ENCODE results near the gene RASGRP2.

RASGRP2 gene

GRCh38 chr11:64743591-64744543, at the start of gene RASGRP2:
Gene RASGRP2 (minus strand): TSS chr11:64744142. CDS start chr11:64742866, 1,276 bp downstream.
- FAIRE-seq: no peak

DNA sequence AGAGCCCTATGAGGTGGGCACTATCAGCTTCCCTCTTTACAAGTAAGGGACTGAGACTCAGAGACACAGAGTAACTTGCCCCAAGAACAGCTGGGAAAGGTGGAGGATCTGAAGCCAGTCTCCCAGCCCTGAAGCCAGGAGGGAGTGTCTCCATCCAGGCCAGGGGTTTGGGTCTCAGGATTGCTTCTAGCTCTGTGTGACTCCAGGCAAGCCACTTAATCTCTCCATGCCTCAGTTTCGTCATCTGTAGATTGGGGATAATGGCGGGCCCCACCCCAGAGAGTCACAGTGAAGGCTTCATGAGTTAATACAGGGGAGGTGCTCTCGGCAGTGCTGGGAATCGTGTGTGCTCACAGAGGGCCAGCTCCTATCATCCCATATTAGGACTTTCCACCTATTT, 48.5 kb upstream of the RASGRP2 start:
- FAIRE-seq: no peak

DNA sequence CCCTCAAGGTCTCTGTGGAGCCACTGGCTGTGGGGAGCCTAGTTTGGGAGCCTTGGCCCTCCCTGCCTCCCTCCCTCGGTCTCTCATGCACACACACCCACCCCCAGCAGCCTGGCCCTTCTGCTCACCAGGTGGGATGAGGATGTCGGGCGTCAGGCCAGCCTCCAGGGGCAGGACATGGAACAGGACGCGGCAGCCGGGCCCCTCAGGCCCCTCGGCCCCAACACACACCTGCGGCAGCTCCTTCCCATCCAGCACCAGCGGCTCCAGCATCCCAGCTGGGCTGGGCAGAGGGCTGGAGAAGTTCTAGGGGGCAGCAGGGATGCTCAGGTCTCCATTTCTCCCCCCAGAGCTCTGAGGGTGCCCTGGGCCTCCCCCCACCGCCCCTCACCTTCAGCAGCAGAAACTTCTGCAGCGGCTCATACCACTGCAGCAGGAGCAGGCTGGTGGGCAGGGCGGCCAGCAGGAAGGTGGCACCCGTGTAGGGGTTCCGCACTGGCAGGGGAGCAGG, 47.9 kb upstream of the RASGRP2 start:
- no peak for FAIRE-seq

GRCh38 chr11:64790205-64791095, 46.5 kb upstream of the RASGRP2 start:
- no peak for FAIRE-seq

DNA sequence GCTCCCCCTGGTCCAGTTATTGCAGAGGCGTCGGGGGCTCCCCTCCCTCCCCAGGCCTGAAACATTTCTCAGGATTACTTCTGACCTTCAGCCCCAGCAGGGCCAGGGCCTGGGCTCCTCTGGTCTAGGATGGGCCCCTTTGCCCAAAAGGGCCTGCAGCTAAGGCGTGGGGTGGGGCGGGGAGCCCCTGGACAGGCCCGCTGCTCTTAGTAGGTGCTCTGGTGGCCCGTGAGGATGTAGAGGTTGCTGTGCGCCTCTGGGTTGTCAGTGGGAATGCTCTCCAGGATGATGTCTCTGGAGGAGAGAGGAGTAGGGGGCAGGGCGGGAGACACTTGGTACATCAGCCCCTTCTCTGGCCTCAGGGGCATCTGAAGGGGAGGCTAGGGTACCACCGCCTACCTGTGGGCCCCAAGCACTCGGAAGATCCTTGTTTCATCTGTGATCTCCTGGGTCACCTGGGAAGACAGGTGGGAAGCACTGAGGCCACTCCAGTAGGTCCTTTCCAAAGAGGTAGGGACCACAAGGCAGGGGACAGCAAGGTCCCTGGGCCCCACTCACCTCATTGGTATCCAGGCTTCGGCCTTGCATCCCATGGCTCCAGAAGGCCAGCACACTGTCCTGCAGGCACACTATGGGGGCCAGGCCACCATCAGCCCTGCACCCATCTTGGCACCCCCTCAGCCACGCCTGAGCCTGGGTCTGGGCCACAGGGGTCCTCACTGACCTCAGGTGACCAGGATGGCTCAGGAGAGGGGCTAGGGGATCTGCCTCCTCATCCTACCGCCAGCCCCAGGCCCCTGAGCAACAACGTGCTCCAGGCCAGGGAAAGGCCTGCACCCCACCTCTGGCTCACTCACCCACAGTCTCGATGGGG, 45.6 kb upstream of the RASGRP2 start:
- no peak for FAIRE-seq

DNA sequence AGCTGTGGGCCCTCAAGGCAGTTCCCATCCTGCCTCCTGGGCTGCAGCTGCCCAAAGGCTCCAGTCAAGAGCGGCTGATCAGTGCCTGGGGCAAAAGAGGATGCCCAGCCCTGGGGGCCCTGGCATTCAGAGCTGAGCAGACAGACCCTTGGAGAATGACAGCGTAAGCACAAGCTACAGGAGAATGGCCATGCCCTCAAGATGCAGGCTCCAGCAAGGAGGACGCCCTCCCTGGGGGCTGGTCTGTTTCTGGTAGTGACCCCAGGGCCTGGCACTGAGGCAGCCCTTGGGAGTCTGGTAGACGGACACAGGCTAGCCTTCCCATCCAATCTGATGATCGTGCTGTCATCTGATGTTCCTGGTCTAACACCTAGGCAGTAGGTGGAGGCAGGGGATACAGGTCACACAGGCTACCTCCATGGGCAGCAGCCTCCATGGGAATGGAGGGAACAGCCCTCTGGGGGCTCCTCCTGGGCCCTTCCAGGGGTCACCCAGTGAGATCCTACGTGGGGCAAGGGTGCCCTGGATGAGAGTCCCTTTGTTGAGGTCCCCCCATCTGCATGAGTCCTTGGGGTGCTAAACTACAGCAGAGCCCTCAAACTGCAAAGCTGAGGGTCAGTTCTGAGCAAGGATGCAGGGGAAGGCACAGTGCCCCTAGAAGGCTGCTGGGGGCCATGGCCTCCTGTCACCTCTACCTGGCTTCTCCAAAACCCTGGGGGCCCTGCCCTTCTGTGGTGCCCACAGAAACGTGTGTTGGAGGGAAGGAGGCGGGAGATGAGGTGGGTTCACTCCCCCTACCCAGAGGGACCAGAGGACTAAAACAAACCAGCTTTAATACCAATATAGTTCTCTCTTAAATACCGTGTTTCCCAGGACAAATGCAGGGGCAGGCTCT, 44.6 kb upstream of the RASGRP2 start:
- FAIRE-seq: no peak

DNA sequence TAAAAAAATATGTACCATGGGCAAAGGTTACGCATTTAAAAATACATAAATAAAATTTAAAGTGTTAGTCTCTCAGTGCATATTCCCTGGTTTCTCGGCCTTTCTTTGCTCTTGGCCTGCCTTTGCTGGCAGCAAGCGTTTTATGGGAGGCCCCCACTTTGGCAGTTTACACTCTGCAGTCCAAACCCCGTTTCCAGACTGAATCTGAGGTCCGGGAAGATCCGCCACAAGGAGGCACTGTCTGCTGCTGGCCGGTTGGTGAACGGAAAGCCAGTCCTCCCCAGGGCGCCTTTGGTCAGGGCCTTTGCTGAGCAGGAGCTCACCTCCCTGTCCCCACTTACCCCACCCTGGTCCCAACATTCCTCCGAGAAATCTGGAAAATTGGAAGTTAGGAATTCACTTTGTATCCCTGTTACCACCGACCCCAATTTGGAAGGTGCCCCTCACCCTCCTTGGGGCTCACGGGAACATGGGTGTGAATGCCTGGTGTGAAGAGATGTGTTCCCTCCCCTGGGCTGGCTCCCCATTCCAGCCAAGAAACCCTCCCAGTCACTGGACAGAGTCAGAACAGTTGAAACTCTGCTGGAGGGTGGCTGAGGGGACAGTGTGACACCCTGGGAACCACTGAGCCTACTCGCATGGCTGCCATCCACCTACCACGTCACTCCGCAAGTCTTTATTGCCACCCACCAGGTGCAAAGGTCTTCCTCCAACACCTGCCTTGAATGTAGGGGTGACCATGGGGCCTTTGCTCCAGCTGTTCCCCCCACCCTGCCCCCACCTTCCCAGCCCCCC, 43.8 kb upstream of the RASGRP2 start:
- no peak for FAIRE-seq

DNA sequence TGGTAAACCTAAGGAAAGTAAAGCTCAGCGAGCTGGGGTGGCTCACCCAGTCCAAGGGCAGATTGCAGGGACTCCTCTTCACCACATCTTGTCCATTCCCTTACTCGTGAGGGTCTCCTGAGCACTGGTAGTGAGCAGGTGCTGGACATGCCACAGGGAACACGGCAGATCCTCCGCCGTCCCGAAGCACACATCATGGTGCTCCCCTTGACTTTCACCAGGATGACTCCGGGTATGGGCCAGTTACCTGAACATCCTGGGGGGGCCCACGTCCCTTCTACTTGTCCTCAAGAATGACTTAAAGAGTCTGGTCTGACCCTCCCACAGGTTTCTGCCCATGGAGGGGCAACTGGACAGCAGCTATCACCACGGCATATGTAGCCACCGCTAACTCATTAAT, 42.4 kb upstream of the RASGRP2 start:
- FAIRE-seq: no peak

DNA sequence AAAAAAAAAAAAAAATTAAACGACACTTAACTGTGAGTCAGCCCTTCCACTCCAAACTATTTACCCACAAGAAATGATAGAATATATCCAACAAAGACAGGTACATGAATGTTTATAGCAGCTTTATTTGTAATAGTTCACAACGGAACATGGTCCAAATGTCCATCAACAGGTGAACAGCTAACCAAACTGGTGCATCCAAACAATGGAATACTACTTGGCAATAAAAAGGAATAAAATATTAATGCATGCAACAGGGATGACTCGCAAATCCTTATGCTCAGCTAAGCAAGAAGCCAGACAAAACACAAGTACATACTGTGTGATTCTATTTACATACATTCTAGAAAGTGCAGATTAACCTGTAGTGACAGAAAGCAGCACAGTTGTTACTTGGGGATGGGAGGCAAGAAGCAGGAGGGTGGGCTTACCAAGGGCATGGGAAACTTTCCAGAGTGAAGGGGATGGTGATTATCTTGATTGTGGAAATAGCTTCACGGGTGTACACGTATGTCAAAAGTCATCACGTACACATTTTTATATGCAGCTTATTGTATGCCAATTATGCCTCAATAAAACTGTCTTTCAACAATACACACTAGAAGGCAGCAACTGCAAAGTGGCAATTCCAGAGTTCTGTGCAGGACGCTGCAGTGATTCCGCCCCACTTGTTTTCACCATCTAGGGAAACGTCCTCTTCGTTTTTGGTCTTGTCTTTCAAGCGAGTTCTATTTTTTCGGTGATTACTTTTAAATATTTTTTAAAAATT, 41.1 kb upstream of the RASGRP2 start:
- FAIRE-seq: no peak

DNA sequence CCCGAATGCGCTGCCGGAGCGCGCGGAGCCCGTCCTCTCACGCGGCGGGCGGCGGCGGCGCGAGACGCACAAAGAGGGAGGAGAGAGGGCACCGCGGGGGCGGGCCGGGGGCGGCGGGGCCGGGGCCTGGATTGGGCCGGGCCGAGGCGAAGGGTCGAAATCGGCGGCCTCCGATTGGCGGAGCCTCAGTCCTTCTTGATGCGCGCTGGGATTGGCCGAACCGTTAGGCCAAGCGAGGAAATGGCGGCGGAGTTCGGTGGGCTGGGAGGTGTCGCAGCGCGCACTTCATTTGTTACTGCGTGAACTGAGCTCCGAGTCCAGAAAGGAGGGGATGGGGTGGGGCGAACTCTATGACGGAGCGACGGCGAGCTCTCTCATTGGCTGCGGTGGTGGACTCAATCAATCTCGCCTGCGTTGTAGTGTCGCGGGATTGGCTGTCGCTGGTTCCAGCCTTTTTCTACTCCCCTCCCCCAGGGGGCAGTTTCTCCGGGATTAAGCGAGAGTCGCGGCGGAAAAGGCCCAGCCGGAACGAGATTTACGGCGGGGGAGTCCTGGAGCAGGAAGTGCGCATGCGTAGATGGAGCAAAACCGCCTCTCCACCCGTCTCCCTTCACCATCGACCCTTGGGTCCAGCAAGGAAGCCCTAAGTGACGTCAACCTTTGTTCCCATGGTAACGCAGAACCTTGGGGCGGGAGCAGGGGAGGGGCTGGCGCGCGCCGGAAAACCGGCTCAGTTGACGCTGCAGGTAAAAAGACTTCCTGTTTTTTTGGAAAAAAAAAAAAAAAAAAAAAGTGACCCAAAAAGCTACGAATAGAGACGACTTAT, 34.7 kb upstream of the RASGRP2 start, which contains the start of gene SF1:
Gene SF1 (minus strand): TSS at position 70 of the 826 bp plus-strand sequence. CDS start 150 bp downstream, outside the sequence.
- FAIRE-seq: peak; percentile 97

DNA sequence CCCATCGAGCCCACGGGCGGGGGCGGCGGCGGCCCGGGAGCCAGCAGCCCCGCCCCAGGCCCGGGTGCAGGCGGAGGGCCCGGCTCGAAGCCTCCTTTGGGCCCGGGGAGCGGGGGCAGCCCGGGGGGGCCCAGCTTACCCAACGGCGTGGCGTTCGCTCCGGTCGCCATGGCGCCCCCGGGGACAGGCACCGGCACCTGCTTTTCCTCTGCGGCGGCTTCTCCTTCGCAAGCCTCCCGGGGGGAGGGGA, 34.2 kb upstream of the RASGRP2 start:
- FAIRE-seq: no peak

DNA sequence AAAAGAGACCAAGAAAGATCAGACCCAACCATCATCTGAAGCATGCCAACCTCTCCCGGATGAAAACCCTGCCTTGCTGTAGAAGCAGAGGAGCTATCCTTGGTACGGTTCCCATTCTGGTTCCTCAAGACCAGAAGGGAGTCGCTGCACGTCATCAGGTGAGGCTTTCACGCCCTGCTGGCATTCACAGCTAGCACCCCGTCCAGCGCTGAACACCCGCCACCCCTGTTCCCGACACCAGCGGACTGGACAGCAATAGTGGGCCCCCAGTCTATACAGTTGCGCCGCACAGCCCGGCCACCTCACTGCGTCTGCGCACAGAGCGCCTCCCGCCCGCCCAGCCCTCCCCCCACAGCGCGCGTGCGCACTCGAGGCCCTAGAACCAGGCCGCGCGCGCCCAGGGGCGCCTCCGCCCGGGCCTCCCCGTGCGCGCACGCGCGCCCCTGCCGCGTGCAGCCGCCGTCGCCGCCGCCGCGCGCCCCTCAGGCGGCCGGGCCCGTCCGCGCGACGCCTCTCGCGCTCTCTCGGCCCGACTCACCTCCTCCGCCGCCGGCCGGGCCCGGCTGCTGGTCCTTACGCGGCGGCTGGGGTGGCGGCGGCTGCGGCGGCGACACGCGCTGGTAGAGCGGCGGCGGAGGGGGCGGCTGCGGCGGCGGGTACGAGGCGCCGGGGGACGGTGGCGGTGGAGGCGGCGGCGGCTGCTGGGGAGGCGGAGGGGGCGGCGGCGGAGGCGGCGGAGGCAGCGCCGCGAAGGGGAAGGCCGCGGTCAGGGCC, 33.7 kb upstream of the RASGRP2 start:
- no peak for FAIRE-seq

DNA sequence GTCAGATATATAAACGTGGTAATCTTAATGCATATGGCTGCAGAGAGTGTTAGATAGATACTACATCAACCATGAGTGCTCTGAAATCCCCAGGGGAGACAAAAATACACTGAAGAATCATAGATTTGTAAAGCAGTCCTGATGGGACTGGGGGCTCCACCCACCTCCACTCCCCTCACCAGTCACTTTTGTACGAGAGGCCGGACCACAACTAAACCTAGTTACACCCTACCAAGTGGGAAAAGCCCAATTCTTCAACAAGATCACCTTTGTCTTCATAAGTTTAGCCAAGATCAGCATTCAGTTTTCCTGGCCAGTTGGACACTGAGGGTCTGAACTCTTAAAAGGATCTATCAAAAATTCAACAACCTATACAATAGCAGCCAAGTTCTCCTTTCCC, 32.9 kb upstream of the RASGRP2 start:
- no peak for FAIRE-seq

DNA sequence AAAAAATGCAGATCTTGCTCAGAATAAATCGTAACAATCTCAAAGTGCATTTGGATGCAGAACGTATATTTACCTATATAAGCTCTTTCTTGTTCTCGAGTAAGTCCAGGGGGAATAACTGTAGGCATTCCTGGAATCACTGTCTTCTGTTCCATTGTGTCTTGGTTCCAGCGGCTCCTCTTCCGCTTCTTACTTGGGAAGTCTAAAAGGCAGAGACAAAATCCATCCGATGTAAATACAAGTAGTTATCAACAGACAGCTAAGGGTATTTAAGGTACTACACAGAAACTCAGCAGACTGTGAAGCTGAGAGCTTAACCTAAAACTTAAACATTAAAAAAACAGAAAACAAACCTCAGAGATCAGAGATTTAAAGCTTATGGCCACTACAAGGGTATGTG, 32.5 kb upstream of the RASGRP2 start:
- FAIRE-seq: no peak

GRCh38 chr11:64774144-64774543, 30.2 kb upstream of the RASGRP2 start:
- FAIRE-seq: no peak

DNA sequence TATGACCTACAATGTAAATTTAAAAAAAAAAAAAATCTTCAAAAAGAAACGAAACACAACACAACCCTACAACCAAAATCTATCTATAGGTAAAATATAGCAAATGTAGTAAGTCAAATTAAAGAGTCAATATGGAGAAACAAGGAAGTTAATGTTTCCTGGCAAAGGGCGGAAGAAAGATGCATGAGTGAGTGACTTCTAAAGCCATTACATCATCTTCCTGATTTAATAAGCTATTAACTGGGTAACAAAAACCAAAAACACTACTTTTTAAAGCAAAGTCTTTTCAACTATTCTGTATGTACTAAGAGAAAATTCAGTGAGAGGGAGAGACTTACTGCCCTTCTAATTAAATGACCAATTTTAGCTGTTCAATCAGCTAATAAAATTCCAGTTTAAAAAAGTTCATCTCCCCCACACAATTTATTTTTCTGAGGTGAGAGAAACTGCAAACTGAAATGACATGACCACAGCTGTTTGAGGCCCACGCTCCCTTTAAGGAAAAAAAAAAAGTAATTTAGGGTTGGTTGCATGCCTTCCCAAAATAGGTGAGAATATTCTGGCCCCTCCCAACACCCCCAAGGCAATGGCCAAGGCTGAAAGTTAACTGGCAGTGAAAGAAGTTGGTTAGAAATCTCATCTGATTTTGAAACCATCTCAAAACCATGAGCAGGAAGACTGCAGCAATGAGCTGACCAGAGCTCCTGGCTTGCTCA, 28.5 kb upstream of the RASGRP2 start:
- FAIRE-seq: no peak

DNA sequence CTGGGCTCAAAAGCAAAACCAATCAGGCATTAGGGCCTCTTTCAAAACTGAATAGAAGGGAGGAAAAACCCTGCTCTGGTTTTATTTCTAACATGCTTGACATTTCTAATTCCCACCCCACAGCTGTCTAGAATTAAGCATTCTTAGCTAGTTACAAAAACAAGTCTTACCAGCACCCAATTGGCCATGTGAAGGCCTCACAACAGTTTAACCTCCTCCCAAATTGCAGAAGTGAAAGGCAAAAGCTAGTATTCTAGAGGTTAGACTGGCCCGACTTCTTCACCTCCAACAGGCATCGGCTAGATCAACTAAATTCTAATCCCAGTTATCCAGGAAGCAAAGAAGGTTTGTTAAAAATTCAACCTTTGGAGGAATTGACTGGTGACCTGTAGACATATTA, 27.9 kb upstream of the RASGRP2 start:
- FAIRE-seq: no peak
